ENCODE measurements around the gene DKK3.

DKK3 gene

GRCh38 chr11:11959601-11960000 is 48.8 kb downstream of the DKK3 start:
- Mint-ChIP-seq H3K4me1 (peaks cover 12% of the 10 kb centered on the region), H3K9me3 (no peaks in the 10 kb centered on the region), H3K36me3 (ENCODE audit: low read depth) (peaks cover 52% of the 10 kb centered on the region), H3K4me3 (no peak overlapping the region), H3K27me3 (ENCODE audit: low read depth) (no peaks in the 10 kb centered on the region), H3K27ac (no peak overlapping the region)
- TF ChIP-seq CTCF (IDR thresholded peaks at IDR 0.05; ENCODE audit: unreplicated experiment in 3 of 3), result no peak

GRCh38 chr11:11958403-11959231 is 49.8 kb downstream of the DKK3 start:
- Mint-ChIP-seq H3K36me3 (ENCODE audit: low read depth) (peaks cover 52% of the 10 kb centered on the region), H3K27ac (no peak overlapping the region), H3K4me3 (no peak overlapping the region), H3K4me1 (peaks cover 5% of the 10 kb centered on the region), H3K9me3 (no peaks in the 10 kb centered on the region), H3K27me3 (ENCODE audit: low read depth) (no peaks in the 10 kb centered on the region)
- TF ChIP-seq CTCF (IDR thresholded peaks at IDR 0.05; ENCODE audit: unreplicated experiment in 3 of 3), result no peak

- H3K27me3 Mint-ChIP-seq (ENCODE audit: low read depth), result no peaks in the 10 kb centered on the region
- no peaks in the 10 kb centered on the region for H3K9me3 Mint-ChIP-seq
- no peak overlapping the region for H3K4me3 Mint-ChIP-seq
- H3K4me1 Mint-ChIP-seq, result no peaks in the 10 kb centered on the region
- H3K36me3 Mint-ChIP-seq (ENCODE audit: low read depth), result peaks cover 67% of the 10 kb centered on the region
- H3K27ac Mint-ChIP-seq, result no peak overlapping the region
- TF ChIP-seq CTCF (IDR thresholded peaks at IDR 0.05; ENCODE audit: unreplicated experiment in 3 of 3), result no peak
Measured at GRCh38 chr11:11956006-11956405, 52.4 kb downstream of the DKK3 start.

- no peaks in the 10 kb centered on the region for H3K9me3 Mint-ChIP-seq
- no peaks in the 10 kb centered on the region for H3K4me1 Mint-ChIP-seq
- peaks cover 83% of the 10 kb centered on the region for H3K36me3 Mint-ChIP-seq (ENCODE audit: low read depth)
- TF ChIP-seq CTCF (IDR thresholded peaks at IDR 0.05; ENCODE audit: unreplicated experiment in 3 of 3), result no peak
- H3K27ac Mint-ChIP-seq, result no peak overlapping the region
- H3K27me3 Mint-ChIP-seq (ENCODE audit: low read depth), result no peaks in the 10 kb centered on the region
- H3K4me3 Mint-ChIP-seq, result no peak overlapping the region
Measured at GRCh38 chr11:11952036-11952435, 56.4 kb downstream of the DKK3 start.

- no peak for TF ChIP-seq CTCF (IDR thresholded peaks at IDR 0.05; ENCODE audit: unreplicated experiment in 3 of 3)
- no peaks in the 10 kb centered on the region for H3K9me3 Mint-ChIP-seq
- peaks cover 80% of the 10 kb centered on the region for H3K36me3 Mint-ChIP-seq (ENCODE audit: low read depth)
- H3K4me1 Mint-ChIP-seq, result no peaks in the 10 kb centered on the region
- H3K27ac Mint-ChIP-seq, result no peak overlapping the region
- no peaks in the 10 kb centered on the region for H3K27me3 Mint-ChIP-seq (ENCODE audit: low read depth)
- H3K4me3 Mint-ChIP-seq, result no peak overlapping the region
Measured at GRCh38 chr11:11949482-11949881, 58.9 kb downstream of the DKK3 start.

All from nephron (organoid).